SW480 (cell line): ENCODE measurements around the gene RGCC.
"Not testable (repeated sequence)": the region's sequence is repeated elsewhere in the genome, so short reads cannot be mapped to it uniquely, and the experiment has no call there.

Source experiments
- DNase-seq: peaks from one replicate; pipeline ENCODE4 v3.0.0-alpha.2; 2016; ENCODE audit warnings: low spot score

Gene RGCC, protein sequence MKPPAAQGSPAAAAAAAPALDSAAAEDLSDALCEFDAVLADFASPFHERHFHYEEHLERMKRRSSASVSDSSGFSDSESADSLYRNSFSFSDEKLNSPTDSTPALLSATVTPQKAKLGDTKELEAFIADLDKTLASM

DNA sequence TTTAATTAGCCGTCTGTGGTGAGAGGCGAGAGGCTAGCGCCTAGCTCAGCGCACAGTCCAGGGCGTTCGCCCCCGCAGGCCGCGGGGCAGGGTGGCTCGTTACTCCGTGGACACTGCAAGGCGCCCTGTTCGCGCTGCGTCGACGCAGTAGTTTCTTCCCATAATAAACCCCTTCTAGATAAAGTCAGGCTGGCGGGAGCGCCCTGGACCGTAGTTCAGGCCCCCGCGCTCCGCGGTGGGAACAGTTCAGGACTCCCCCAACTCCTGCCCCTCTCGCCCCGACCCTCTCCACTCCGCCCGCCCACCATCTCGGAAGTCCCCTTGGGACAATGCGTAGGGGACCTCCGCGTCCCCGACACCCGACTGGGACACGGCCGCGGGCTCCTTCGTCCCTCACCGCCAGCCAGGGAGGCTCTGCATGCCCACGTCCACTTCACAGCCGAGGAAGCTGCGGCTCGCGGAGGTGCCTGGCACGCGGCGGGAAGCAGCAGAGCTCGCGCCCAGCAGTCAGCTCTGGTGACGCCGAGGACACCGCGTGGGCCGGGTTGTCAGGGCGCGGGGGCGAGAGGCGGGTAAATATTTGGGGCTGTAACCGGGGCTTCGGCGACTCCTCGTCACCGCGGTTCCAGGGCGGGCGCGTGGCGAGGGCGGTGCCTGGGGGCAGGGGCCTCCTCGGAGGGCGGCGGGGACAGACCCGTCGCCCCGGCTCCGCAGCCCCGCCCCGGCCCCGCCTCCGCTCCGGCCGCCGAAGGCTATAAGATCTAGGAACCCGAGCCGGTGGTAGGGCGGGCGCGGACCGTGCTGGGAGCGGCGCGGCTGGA, at the start of gene RGCC:
Gene RGCC, plus strand, starts transcription at position 783 of the 821 bp plus-strand sequence. CDS start 158 bp downstream, outside the sequence.
- DNase-seq, result peak; percentile 63

DNA sequence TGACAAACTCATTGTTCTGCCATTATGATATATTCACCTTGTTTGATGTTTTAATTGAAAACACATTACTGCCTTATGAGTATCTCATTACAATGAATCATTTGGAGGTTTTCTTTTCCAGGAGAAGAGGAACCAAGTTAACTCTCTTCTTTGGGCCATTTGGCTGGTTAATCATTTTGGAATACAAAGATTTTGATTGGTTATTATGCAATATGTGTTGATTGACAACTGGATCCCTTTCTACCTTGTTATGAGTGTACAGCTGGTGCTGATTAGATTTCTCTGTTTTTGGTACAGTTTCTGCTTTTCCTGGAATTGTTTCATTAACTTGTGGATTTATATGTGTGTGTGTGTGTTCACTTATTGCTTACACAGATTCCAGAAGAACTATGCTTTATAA, 49.2 kb upstream of the RGCC start:
- DNase-seq, result no peak

DNA sequence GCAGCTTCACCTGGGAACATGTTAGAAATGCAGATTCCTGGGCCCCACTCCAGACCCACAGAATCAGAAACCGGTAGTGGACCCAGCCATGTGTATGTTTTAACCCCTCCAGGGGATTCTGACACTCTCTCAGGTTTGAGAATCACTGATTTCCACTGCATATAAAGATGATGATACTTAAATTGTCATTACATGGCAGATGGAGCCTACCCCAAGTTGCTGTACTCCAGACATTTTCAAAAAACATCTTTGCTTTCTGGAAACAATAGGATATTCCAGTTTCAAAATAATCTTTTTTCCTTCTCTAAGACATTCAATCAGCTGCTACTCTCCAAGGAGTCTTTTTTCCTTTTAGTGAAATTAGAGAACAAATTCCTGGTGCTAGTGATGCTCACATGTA, 48.6 kb upstream of the RGCC start:
- DNase-seq, result no peak

DNA sequence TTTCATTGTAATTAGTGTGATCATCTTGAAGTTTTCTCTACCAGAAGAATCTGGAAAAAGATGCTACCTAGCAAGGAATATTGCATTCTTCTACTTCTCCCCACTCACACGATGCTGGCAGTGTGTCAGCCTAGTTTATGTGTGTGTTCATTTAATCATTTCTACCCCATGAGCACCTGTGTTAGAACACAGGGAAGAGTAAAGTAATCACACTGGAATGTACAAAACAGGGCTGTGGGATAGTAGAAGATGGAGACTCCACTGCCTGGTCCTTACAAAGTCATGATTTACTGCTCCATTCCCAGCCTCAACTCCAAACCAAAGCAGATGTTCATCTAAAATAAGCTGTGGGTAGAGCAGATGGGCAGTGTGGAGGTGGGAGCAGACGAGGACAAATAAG, 47.7 kb upstream of the RGCC start:
- DNase-seq, result no peak

DNA sequence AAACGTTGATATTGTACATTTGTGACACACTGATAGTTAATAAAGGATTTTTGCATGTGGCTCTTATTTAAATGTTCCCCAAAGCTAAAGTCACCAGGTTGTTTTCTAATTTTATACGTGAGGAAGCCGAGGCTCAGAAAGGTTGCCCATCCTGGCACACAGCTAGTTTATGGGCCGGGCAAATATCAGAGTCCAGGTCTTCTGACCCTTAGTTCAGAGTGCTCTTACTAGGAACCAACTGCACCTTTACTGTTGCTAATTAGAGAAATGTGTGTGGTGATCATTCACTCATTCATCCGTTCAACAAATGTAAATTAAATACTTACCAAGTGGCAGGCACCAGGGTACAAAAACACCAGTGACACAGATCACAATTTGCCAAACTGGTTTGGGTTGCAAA, 46.3 kb upstream of the RGCC start:
- no peak for DNase-seq

DNA sequence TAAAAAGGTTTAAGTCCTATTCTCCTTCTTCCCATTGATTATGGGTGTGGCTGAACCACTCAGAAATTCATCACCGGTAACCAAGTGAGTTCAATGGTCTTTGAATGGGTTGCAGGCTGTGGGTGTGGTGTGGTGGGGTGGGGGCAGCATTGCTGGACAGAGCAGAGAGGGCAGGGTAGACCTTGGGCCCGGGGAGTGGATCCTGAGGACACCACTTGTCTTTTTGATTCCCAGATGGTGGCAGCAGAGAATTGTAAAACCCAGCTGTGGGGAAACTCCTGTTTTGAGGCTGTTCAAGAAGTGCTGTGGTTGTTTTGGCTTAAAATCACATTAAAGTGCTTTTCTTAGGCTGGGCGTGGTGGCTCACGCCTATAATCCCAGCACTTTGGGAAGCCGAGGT, 45.8 kb upstream of the RGCC start:
- DNase-seq, result peak; percentile 48

DNA sequence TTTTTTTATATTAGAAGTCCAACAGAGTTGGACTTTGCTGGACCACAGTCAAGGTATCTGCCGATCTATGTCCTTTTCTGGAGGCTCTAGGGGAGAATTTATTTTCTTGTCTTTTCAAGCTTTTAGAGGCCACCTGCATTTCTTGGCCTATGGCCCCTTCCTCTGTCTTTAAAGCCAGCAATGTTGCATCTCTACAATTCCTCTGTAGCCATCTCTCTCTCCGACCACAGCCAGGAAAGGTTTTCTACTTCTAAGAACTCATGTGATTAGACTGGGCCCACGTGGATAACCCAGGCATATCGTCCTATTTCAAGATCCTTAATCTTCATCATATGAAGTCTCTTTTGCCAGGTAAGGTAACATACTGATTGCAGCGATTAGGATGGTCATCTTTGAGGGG, 43.5 kb upstream of the RGCC start:
- DNase-seq, result no peak

DNA sequence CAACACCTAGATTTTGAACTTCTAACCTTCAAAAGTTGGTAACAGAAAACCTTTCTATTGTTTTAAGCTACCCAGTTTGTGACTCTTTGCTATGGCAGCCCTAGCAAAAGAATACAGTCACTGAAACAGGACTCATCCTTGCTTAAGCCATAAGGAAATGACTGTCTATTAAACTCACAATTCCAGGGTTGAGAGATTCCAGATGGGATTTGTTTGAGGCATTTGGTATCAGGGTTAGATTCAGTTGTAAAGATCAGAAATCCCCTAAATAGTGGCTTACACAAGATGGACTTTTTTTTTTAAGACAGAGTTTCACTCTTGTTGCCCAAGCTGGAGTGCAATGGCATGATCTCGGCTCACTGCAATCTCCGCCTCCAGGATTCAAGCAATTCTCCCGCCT, 41.1 kb upstream of the RGCC start:
- no peak for DNase-seq

DNA sequence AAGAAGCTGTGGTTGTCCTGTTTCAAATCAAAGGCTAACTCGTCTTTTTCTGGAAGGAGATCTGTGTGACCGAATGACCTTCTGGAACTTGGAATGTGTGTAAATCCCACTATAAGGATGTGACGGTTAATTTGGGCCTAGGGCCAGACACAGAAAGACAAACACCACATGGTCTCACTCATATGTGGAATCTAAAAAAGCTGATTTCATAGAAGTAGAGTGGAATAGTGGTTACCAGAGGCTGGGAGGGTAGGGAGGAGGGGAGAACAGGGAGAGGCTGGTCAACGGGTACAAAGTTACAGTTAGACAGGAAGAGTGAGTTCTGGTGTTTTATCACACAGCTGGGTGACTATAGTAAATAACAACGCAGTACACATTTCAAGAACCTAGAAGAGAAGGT, 39.3 kb upstream of the RGCC start:
- no peak for DNase-seq

DNA sequence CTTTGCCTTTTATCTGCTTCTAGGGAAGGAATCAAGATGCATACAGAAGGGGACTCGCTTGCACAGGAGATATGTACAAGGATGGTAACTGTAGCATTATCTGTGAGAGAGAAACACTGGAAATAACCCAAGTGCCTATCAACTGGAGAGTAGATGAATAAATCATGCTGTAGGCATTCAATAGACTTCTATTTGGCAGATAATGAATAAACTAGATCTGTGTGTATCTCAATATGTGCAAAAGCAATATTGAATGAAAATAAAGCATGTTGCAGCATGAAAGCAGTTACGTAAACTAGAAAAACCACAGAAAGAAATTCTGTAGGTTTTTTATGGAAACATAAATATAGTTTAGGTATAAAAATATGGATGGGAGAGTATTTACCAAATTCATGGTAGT, 38.6 kb upstream of the RGCC start:
- DNase-seq, result no peak

DNA sequence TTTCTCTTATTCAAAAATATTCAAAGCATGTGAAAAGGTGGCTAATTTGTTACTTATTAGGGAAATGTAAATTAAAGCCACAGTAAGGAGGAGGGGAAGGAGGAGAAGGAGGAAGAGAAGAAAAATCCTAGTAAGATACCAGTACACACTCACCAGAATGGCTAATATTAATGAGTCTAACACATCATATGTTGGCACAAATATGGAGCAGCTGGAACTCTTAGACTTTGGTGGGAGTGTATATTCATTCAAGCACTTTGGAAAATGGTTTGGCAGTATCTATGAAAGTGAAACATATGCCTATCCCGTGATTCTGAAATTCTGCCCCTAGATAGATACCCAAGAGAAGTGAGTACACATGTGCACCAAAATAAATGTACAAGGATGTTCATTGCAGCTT, 38.1 kb upstream of the RGCC start:
- DNase-seq, result no peak

DNA sequence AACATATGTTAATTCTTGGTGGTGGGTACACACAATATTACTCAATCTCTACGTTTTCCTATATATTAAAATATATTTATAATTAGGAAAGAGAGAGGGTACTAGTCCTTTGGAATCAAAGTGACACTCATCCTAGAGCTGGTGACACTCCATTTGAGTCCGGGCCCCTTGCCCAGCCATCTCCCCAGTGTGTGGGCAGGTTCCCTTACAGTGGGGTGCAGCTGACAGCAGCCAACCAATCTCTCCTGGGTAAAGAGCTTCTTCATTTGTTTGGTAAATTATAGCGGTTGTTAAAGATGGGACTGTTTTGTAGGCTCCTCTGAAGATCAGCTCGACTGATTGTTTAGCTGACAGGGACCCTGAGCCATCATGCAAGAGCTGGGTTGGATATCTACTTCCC, 37.2 kb upstream of the RGCC start:
- DNase-seq, result no peak

DNA sequence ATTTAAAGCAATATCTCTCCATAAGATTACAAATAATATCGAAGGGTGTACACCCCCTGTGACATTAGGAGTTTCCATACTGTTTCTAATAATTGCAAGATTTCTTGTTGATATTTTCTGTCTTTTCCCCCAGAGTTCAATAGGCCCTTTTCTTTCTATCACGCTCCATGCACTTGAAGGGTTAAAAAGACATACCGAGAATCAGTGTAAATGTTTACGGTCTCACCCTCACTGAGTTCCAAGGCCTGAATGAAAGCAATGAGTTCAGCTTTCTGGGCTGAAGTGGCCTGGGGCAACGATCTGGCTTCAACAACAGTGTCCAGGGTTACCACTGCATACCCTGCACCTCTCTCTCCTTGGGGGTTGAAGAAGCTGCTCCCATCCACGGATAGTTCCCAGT, 36.0 kb upstream of the RGCC start:
- DNase-seq, result not testable (repeated sequence)

DNA sequence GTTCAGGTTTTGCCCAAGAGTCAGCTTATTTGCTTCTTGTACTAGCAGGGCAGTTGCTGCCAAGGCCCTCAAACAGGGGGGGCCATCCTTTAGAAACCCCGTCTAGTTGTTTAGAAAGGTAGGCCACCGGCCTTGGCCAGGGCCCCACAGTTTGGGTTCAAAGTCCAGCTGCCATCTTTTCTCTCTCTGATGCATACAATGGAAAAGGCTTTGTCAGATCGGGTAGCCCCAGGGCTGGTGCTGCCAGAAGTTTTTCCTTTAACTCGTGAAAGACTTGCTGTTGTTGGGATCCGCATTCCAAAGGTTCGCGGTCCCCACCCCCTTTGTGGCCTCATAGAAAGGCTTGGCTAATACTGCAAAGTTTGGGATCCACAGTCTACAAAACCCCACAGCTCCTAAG, 35.4 kb upstream of the RGCC start:
- not testable (repeated sequence) for DNase-seq

DNA sequence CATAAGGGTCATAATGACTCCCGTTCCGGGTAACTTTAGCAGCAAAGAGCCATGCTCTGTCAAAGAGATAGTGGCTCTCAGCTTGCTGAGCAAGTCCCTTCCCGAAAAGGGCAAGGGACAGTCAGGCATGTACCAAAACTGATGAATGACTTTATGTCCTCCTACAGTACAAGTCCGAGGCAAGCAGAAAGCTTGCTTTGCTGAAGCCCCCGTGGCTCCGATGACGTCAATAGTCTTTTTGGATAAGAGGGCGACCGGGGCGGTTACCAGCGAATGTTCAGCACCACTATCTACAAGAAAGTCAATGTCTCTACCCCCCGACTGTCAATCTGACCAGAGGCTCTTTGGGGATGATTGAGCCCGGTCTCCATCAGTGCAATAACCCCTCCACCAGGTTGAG, 34.1 kb upstream of the RGCC start:
- DNase-seq, result not testable (repeated sequence)

DNA sequence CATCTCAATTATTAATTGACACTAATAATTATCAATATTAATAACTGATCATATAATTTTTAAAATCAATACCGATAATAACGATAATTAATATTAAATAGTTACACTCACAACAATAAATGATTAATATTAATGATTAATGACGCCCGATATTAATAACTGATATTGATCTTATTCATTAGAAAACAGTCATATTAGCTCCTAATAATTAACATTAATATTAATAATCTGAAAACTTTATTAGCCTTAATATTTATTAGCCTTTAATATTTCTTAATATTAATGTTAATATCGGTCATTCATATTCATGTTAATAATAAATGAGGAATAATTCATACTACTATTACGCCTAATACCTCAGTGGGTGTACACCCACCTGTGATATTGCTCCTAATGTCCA, 32.7 kb upstream of the RGCC start:
- DNase-seq, result not testable (repeated sequence)

DNA sequence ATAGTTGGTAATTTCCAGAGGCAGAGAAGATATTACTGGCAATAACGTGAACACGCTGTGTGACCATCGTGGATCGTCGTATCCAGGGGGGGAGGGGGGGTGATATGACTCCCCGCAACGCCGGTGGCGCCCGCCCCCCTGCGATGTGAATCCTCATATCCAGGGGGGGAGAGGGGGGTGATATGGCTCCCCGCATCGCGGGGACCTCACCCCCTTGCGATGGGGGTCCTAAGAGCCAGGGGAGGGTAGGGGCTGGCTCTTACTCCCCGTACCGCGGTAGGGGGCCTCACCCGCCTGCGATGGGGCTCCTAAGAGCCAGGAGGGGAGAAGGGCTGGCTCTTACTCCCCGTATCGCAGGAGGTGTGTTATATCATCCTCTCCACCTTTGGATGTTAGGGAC, 31.3 kb upstream of the RGCC start:
- DNase-seq, result no peak

DNA sequence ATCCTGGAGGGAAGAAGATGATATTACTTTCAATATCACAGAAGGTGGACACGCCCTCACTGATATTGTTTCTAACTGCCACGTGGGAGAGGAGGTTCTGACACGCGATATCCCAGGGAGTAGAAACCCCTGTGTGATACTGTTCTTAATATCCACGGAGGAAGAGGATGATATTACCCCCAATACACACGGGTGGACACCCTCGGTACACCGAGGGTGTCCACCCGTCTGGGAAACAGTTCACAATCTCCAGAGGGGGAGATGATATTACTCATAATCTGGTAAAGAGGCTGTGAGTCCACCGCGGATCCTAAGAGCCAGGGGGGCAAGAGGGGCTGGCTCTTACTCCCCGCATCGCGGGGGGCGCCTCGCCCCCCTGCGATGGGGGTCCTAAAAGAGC, 29.7 kb upstream of the RGCC start:
- no peak for DNase-seq

DNA sequence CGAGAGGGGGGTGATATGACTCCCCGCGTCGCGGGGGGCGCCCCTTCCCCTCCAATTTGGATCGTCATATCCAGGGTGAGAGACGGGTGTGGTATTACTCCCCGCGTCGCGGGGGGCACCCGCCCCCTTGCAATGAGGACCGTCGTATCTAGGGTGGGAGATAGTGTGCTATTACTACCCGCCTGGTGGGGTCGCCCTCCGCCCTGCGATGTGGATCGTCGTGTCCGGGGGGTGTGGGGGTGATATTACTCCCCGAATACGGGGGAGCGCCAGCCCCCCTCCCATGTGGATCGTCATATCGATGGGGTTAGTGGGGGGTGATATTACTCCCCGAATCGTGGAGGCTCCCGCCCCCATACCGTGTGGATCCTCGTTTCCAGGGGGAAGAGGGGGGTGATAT, 29.2 kb upstream of the RGCC start:
- DNase-seq, result no peak

DNA sequence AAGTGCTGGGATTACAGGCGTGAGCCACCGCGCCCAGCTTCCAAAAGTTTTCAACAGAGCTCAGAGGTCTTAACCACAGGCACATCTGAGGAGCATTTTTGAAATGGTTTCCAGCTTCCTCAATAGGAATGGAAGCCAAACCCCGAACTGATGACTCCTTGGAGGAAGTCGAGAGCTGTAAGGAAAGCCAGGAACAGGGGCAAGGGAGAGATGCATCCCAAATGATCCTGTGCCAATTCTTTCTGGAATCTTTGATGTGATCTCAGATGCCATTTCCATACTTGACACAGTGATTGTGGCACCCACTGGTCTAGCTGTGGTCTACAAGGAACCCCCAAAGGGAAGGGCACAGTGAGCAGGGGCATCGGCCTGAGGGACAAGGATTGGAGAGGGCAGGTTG, 23.3 kb upstream of the RGCC start:
- not testable (repeated sequence) for DNase-seq

DNA sequence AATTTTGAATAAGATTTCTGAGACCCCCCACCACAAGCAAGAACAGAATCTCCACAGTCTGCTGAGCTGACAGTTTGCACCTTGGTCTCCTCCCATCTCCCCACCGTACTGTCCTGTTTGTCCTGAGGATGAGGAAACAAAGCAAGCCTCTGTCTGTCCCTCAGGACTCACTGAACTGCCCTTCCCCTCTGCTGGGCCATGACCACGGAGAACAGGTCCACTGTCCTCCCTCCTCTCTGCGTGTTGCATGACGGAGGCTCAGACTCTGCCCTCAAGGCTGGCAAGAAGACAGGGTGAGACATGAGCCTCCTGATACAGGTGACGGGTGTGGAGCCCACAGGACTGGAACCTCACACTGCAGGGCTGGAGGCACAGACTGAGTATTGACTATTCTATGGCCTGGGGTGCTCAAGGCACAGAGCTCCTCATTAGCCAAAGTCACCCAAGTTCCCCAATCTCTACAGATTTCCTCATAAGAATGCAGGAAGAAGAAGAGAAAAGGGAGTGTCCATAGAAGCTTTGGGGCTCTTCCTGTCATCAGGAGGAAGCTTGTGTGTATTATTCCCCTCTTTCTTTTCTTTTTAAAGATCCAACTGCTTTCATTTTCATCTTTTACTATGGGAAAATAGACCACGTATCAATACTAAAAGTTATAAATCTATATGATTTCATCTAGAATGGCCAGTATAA, 22.4 kb upstream of the RGCC start:
- no peak for DNase-seq

DNA sequence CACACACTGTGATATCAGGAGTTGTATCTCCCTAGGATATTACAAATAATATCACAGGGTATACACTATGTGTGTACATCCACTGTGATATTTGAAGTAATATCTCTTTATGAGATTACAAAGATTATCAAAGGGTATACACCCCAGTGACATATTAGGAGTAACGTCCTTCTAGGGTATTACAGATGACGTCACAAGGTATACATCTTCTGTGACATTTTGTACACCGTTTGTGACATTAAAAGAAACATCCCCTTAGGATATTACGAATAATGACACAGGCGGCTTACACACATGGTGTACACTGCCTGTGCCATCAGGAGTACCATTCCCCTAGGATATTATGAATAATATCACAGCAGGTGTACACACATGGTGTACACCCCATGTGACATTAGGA, 13.4 kb upstream of the RGCC start:
- DNase-seq, result no peak

DNA sequence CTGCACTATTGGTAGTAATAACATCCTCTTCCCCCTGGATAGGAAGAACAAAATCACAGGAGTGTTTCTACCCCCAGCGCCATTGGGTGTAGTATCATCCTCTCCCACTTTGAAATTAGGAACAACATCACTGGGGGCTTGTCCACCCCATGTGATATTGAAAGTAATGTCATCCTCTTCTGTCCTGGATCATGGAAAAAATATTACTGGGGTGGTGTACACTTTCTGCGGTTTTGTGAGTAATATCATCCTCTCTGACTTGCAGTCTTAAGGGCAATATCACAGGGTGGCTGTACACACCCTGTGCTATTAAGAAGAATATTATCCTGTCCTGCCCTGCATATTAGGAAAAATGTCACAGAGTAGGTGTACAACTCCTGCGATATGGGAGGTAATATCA, 4.9 kb upstream of the RGCC start:
- no peak for DNase-seq
